Measurements from ENCODE around the gene COA7. TPM values are rescaled to one million over a fixed set of nuclear protein-coding genes. Genes with fewer than 3 reads are reported as not detected.

The COA7 gene
- 10 to 100 TPM; 13.6 to 17.8 (median 15.8) TPM for total RNA-seq
- long read RNA-seq, full-length matches to known transcripts: 1 of 4 reads
- long read RNA-seq, partial matches to known transcripts: 1 of 4 reads
- long read RNA-seq, other reads (novel, unspliced or antisense): 2 of 4 reads

DNA sequence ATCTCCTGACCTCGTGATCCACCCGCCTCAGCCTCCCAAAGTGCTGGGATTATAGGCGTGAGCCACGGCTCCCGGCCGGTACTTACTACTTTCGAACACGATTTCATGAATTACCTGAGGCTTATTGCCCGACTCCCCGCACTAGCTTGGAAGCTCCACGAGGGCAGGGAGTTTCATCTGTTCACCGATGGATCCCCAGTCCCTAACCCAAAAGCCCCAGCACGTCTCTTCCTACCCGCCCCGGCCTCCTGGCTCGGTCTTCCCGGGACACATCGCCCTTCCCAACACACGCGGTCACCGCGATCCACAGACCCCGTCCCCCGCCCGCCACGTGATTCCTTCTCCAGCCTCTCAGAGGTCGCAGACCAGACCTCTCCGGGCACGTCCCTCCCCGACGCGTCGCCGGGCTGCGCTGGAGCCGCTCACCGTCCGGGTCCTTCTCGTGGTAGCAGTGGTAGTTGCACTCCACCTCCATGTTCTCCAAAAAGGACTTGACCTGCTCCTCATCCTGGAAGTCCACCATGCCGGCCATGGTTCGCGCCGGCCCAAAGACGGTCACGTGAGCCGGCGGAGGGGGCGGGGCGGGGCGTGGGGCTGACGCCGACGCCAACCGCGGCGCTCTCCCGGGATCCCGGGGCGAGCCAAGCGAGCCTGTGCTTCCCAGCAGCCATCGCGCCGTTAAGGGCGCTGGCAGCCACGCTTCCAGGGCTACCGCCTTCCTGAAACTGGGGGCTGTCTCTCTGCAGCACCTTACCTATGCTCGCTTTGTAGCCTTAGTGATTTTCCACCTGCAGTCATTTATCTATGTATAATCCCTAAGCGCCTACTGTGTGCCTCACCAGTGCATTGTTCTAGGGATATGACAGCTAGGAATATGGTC lies at the start of gene COA7:
TSS of gene COA7 (minus strand) at position 553 of the 880 bp plus-strand sequence. CDS start at position 532, 21 bp downstream.
- ATAC-seq: peak; percentile 73 to 79 (median 78)
- H3K4me1 ChIP-seq: peaks cover 0 to 14% (median 0%) of the 10 kb centered on the region in 4 donors
- no peaks in the 10 kb centered on the region for H3K27me3 ChIP-seq
- no peaks in the 10 kb centered on the region for H3K36me3 ChIP-seq
- H3K4me3 ChIP-seq: peak within 1 kb of the TSS; percentile 75 to 93 (median 82)
- H3K9me3 ChIP-seq: no peaks in the 10 kb centered on the region
- peak; percentile 89 to 91 (median 91) for DNase-seq
- intact Hi-C loops (cut with DNase I): no loop called here
- WGBS (ENCODE audit: insufficient coverage, low coverage, low lambda C conversion rate, missing lambda C conversion rate): 2% methylated on average over 48 of the region's 68 CpGs
- peak within 1 kb of the TSS; percentile 72 to 85 (median 75) for H3K27ac ChIP-seq
- peak; percentile 38 for TF ChIP-seq POLR2A (IDR thresholded peaks at IDR 0.05)
- TF ChIP-seq, protein P1, sequence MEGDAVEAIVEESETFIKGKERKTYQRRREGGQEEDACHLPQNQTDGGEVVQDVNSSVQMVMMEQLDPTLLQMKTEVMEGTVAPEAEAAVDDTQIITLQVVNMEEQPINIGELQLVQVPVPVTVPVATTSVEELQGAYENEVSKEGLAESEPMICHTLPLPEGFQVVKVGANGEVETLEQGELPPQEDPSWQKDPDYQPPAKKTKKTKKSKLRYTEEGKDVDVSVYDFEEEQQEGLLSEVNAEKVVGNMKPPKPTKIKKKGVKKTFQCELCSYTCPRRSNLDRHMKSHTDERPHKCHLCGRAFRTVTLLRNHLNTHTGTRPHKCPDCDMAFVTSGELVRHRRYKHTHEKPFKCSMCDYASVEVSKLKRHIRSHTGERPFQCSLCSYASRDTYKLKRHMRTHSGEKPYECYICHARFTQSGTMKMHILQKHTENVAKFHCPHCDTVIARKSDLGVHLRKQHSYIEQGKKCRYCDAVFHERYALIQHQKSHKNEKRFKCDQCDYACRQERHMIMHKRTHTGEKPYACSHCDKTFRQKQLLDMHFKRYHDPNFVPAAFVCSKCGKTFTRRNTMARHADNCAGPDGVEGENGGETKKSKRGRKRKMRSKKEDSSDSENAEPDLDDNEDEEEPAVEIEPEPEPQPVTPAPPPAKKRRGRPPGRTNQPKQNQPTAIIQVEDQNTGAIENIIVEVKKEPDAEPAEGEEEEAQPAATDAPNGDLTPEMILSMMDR (IDR thresholded peaks at IDR 0.05): no peak

DNA sequence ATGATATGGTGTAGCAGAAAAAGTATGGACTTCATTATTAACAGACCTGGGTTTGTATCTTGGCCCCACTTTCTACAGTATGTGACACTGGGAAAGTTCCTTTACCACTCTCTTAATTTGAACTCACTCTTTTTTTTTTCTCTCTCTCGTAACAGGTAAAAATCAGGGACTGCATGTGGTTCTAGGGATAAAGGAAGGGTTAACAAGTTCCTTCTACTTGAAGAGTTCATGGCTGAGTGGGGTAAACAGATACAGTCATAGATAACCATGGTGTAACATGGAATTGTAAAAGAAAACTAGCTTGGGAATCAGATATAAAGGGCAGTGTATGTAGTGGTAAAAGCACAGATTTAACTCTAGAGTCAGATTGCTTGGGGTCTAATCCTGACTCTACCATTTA lies 49.3 kb upstream of the COA7 start:
- 23% methylated on average over 1 of the region's 1 CpG for WGBS (ENCODE audit: insufficient coverage, low coverage, low lambda C conversion rate, missing lambda C conversion rate)
- Histone ChIP-seq H3K9me3 (no peaks in the 10 kb centered on the region), H3K27ac (peak overlapping the region in 2 of 3 donors; percentile 28 to 73), H3K4me1 (peaks cover 0 to 65% (median 14%) of the 10 kb centered on the region in 4 donors), H3K4me3 (no peak overlapping the region), H3K36me3 (no peaks in the 10 kb centered on the region), H3K27me3 (no peaks in the 10 kb centered on the region)
- TF ChIP-seq, protein P1 (IDR thresholded peaks at IDR 0.05): no peak
- no peak for TF ChIP-seq POLR2A (IDR thresholded peaks at IDR 0.05)
- intact Hi-C loops (cut with DNase I): no loop called here
- peak in 2 of 4 donors; percentile 29 to 47 for ATAC-seq
- no peak for DNase-seq

DNA sequence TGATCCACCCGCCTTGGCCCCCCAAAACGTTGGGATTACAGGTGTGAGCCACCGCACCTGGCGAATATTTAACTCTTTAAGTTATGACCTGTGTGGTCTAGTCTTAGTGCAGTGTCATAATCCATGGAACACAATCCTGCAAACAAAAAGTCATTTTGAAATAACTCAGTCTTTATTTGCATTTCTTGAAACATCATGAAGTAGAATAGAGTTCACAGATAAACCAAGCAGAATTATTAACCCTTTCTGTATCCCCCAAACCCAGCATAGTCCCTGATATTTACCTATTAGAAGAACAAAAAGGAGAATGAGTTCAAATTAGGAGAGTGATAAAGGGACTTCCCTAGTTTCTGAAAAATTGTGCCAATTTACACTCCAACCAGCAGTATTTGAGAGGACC lies 48.0 kb upstream of the COA7 start:
- peak overlapping the region in 2 of 3 donors; percentile 27 to 35 for H3K4me3 ChIP-seq
- 52% methylated on average over 4 of the region's 4 CpGs for WGBS (ENCODE audit: insufficient coverage, low coverage, low lambda C conversion rate, missing lambda C conversion rate)
- ATAC-seq: peak; percentile 38 to 74 (median 60)

DNA sequence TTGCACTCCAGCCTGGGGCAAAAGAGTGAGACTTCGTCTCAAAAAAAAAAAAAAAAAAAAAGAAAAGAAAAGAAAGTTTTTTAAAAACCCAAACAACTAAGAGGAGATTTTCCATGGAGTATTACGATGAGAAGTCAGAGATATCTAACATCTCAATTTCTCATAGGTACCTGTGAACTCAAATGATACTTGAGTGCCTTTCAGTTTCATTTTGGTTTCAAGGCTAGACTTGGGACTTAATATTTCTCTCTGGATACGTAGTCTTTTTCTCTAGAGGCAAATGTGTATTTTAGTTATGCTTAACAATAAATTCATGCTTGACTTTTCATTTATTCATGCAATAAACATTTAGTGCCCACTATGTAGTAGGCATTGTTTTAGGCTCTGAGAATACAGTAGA lies 43.1 kb upstream of the COA7 start:
- peak in 1 of 4 donors; percentile 44 for ATAC-seq
- H3K4me3 ChIP-seq: no peak overlapping the region
- H3K4me1 ChIP-seq: peaks cover 0 to 65% (median 23%) of the 10 kb centered on the region in 4 donors
- TF ChIP-seq, protein P1 (IDR thresholded peaks at IDR 0.05): no peak
- TF ChIP-seq POLR2A (IDR thresholded peaks at IDR 0.05): no peak
- DNase-seq: no peak
- 26% methylated on average over 3 of the region's 3 CpGs for WGBS (ENCODE audit: insufficient coverage, low coverage, low lambda C conversion rate, missing lambda C conversion rate)
- intact Hi-C loops (cut with DNase I): no loop called here
- no peaks in the 10 kb centered on the region for H3K27me3 ChIP-seq
- H3K36me3 ChIP-seq: no peaks in the 10 kb centered on the region
- no peaks in the 10 kb centered on the region for H3K9me3 ChIP-seq
- H3K27ac ChIP-seq: peak overlapping the region in 2 of 3 donors; percentile 73 to 86

More for the DNA sequence above, 48.0 kb upstream of the COA7 start:
- no peaks in the 10 kb centered on the region for H3K36me3 ChIP-seq
- H3K27ac ChIP-seq: peak overlapping the region in 2 of 3 donors; percentile 73 to 81
- peaks cover 0 to 66% (median 17%) of the 10 kb centered on the region in 4 donors for H3K4me1 ChIP-seq
- intact Hi-C loops (cut with DNase I): no loop called here
- no peaks in the 10 kb centered on the region for H3K9me3 ChIP-seq
- H3K27me3 ChIP-seq: no peaks in the 10 kb centered on the region
- TF ChIP-seq, protein P1 (IDR thresholded peaks at IDR 0.05): no peak
- no peak for TF ChIP-seq POLR2A (IDR thresholded peaks at IDR 0.05)
- no peak for DNase-seq

All from right lobe of liver (tissue), 6 donors.